Fibroblast of the aortic adventitia (primary cell): ENCODE measurements around the gene SYTL3. TPM values are rescaled to one million over a fixed set of nuclear protein-coding genes. Genes with fewer than 3 reads are reported as not detected.

ENCODE experiments used
- DNase-seq: peaks from one replicate; pipeline ENCODE4 v3.0.0-alpha.2; 2010; ENCODE audit warnings: low read depth
- H3K4me3 ChIP-seq: 2 replicates; pipeline ENCODE4 v1.5.1; 2011; ENCODE audit warnings: low read depth, mild to moderate bottlenecking, control low read depth, low read length, moderate library complexity
- total RNA-seq: library from RNA; depleted of rRNA; stranded (reverse); fragments of >200 nt; gene quantifications from 2 replicates; pipeline ENCODE4 v1.2.3, GENCODE V29; 2012; ENCODE audit warnings: low replicate concordance
- TF ChIP-seq, protein P1 (sequence below): IDR thresholded peaks from 2 replicates; pipeline ENCODE4 v1.5.1; 2011; ENCODE audit warnings: mild to moderate bottlenecking, low read length, control low read depth, inconsistent platforms; ENCODE audit not compliant: insufficient read depth

Gene SYTL3
- total RNA-seq, 1 donor = 1.9 TPM

GRCh38 chr6:158709809-158710208 is 60.0 kb downstream of the SYTL3 start:
- no peak overlapping the region for H3K4me3 ChIP-seq
- DNase-seq = no peak
- TF ChIP-seq, protein P1, sequence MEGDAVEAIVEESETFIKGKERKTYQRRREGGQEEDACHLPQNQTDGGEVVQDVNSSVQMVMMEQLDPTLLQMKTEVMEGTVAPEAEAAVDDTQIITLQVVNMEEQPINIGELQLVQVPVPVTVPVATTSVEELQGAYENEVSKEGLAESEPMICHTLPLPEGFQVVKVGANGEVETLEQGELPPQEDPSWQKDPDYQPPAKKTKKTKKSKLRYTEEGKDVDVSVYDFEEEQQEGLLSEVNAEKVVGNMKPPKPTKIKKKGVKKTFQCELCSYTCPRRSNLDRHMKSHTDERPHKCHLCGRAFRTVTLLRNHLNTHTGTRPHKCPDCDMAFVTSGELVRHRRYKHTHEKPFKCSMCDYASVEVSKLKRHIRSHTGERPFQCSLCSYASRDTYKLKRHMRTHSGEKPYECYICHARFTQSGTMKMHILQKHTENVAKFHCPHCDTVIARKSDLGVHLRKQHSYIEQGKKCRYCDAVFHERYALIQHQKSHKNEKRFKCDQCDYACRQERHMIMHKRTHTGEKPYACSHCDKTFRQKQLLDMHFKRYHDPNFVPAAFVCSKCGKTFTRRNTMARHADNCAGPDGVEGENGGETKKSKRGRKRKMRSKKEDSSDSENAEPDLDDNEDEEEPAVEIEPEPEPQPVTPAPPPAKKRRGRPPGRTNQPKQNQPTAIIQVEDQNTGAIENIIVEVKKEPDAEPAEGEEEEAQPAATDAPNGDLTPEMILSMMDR = no peak

DNA sequence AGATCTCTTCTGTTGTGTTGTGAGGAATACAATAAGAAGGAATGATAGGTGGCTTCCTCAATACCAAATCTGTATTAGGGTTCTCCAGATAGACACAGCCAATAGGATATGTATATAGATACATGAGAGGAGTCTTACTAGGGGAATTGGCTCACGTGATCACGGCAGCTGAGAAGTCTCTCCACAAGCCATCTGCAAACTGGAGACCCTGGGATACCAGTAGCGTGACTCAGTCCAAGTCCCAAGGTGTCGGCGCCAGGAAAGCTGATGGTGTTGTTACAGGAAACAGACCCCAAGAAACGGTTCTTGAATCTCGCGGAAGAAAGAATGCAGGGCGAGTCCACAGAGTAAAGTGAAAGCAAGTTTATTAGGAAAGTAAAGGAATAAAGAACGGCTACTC is 61.4 kb downstream of the SYTL3 start:
- TF ChIP-seq, protein P1 = no peak
- peak; percentile 79 for DNase-seq
- H3K4me3 ChIP-seq = peak overlapping the region; percentile 43

DNA sequence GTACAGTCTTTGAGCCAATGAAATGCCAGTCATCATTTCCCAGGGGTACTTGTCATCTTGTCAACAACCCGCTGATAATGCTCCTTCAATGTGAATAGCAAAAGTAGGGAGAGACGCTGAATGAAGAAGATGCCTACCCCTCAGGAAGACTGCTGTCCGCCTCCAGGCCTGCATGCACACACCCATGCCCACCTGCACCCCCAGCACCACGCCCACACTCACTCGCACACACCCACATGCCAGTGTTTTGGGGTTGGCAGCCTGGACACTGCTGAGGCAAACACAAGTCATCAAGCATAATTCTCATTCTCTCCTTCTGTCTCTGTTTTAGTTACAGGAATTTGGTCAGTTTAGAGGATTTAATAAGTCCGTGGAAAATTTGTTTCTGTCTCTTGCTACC is 63.6 kb downstream of the SYTL3 start:
- DNase-seq = no peak
- TF ChIP-seq, protein P1 = no peak

GRCh38 chr6:158714706-158715105 is 64.9 kb downstream of the SYTL3 start:
- DNase-seq = no peak
- no peak overlapping the region for H3K4me3 ChIP-seq
- TF ChIP-seq, protein P1 = no peak

More for the DNA sequence above, 63.6 kb downstream of the SYTL3 start:
- no peak overlapping the region for H3K4me3 ChIP-seq

- TF ChIP-seq, protein P1 = no peak
- no peak for DNase-seq
- no peak overlapping the region for H3K4me3 ChIP-seq
Measured at GRCh38 chr6:158715330-158716311, 65.8 kb downstream of the SYTL3 start.

- DNase-seq = no peak
- TF ChIP-seq, protein P1 = no peak
- no peak overlapping the region for H3K4me3 ChIP-seq
Measured at GRCh38 chr6:158717341-158718330, 67.8 kb downstream of the SYTL3 start.
